Transverse colon (tissue), 4 donors: ENCODE data around the gene PLCB1.
"Not testable (repeated sequence)": the region's sequence is repeated elsewhere in the genome, so short reads cannot be mapped to it uniquely, and the experiment has no call there.

Source experiments
- CTCF ChIP-seq, 5 experiments: fragments of 200-600 bp in 3 of 5; fragments of 450-650 bp in 2 of 5; sonication (generic) in 3 of 5; IDR thresholded peaks; 1 replicate in 2 of 5; 2 replicates in 3 of 5; pipeline ENCODE4 v1.5.1; 2016 to 2017; ENCODE audit warnings: antibody characterized with exemption in 5 of 5, inconsistent platforms in 3 of 5, mild to moderate bottlenecking in 2 of 5, moderate library complexity in 1 of 5
- EP300 ChIP-seq: sonication (generic); formaldehyde crosslinking; IDR thresholded peaks from one replicate; pipeline ENCODE4 v1.6.1; 2017; ENCODE audit warnings: antibody characterized with exemption, low read depth
- POLR2A ChIP-seq: fragments of 450-650 bp; IDR thresholded peaks from one replicate; pipeline ENCODE4 v1.6.1; 2016; ENCODE audit warnings: antibody characterized with exemption, mild to moderate bottlenecking, moderate library complexity
- POLR2AphosphoS5 ChIP-seq, 3 donors: sonication (generic); formaldehyde crosslinking; IDR thresholded peaks; one replicate each; pipeline ENCODE4 v1.6.1; 2016; ENCODE audit warnings: antibody characterized with exemption in 3 of 3

- TF ChIP-seq CTCF (IDR thresholded peaks at IDR 0.05); POLR2AphosphoS5 (IDR thresholded peaks at IDR 0.05); POLR2A; EP300: not testable (repeated sequence)
These were observed 17.5 kb upstream of the PLCB1 start for GRCh38 chr20:8114612-8115011.
